ENCODE results near the gene EXD3.
A peak's percentile ranks its signal among the peaks of the same experiment; 100 is the strongest.
"Not testable (repeated sequence)": the region's sequence is repeated elsewhere in the genome, so short reads cannot be mapped to it uniquely, and the experiment has no call there.

The EXD3 gene

DNA sequence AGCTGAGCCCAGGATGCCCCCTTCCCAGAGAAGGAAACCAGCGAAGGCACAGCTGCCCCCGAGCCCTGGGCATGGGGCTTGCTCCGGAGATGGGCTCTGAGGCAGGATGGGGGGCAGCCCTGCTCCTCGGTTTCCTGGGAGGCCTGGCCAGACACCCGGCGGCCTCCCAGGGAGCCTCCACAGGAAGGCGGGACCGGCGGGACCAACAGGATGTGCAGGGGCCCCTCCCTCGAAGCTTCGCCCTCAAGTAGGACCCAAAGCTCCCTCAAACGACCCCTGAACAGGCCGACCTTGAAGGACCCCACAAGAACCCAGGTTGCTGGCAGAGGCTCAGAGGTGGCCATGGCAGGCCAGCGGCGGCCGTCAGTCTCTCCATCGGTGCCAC is 11.7 kb downstream of the EXD3 start:
- DNase-seq (ENCODE audit: low read depth in 2 of 2) = no peak

DNA sequence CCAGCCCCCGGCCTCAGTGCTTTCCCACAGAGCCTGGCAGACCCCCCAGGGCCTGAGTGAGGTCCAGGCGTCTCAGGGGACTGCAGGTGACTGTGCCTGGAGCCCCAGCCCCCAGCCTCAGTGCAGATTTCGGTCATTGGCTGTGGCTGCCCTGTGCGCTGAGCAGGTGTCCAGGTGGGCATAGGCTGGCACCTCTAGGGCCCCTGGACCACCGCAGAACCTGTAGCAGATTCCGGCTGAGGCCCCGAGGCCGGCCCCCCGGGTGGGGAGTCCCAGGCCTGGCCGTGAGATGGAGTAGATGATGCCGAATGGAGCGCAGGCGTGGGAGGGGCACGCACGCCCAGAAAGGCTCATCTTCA is 12.1 kb downstream of the EXD3 start:
- no peak for DNase-seq (ENCODE audit: low read depth in 2 of 2)

- DNase-seq (ENCODE audit: low read depth in 2 of 2) = not testable (repeated sequence)
Measured at GRCh38 chr9:137410236-137410890, 12.6 kb downstream of the EXD3 start.

DNA sequence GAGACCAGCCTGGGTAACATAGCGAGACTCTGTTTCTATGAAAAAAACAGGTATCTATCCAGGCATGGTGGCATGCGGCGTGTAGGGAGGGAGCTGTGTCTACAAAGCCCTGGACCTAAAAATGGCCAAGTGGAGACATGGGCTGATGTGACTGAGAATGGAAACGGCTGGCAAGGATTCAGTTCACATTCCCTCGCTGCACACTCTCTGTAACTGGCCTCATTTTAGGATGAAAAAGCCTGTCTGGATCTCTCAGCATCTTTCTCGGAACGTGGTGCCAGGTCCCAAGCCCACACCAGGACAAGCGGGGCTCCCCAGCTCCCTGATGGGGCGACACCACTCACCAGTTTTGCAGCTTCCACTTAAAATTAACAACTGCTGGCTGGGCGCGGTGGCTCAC is 13.4 kb downstream of the EXD3 start:
- no peak for DNase-seq (ENCODE audit: low read depth in 2 of 2)

GRCh38 chr9:137408651-137409405 is 14.1 kb downstream of the EXD3 start:
- no peak for DNase-seq (ENCODE audit: low read depth in 2 of 2)

DNA sequence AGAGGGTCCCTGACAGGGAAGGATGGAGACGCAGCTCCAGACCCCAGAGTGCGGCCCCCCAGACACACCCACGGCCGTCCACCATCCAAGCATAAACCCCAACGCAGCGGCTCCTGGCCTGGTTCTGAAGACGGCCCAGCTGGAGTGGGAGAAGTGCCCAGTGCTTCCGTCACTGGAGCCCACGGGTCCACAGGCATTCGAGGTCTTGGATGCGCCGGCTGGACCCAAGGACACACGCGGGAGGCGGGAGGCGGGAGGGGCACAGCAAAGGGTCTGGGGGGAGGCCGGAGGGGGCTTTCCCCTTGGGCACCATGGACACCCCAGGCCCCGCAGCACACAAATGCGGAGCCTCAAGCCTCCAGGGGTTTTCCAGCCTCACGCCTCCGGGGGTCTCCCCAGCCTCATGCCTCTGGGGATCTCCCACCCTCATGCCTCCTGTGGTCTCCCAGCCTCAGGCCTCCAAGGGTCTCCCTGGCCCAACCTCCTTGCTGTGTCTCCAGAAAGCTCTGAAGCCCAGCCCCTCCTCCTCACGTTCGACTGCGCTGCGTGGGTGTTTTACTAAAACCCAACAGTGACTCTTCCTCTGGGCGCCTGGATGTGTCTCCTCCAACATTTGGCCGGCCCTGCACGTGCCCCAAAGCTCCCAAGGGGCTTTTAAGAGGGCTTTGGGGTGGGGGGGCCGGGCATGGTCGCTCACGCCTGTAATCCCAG is 15.2 kb downstream of the EXD3 start:
- DNase-seq (ENCODE audit: low read depth in 2 of 2) = no peak

DNA sequence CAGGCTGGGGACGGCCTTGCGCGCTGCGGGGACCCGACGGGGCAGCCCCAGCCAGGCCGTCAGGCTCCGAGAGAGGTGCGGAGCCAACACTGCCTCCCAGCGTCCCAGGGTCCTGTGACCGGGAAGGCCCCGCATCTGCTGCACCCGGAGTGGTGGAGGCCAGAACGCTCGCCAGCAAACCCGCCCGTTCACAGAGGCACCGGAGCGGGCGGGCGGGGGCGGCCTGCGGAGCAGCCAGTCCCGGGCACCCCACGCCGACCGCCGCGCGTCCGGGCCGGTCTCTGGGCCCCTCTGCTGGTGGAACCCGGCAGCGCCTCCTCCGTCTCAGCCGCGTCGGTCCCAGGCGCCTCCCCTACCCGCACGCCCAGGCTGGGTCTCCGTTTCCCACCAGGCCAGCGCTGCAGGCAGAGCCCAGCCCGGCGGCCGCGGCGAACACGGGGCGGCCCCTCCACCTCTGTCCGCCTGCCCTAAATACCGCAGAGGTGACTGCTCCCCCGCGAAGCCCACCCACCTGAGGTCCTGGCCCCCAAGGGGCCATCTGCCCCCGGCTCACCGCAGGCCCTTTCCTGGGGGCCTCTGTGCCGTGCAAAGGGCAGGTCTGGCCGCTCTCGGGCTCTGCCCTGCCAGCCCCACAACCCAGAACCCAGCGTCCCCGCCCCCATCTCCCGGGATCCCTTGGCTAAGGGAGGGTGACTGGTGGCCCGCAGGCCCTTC is 15.9 kb downstream of the EXD3 start:
- peak in 1 of 2 experiments; percentile 6 for DNase-seq (ENCODE audit: low read depth in 2 of 2)

DNA sequence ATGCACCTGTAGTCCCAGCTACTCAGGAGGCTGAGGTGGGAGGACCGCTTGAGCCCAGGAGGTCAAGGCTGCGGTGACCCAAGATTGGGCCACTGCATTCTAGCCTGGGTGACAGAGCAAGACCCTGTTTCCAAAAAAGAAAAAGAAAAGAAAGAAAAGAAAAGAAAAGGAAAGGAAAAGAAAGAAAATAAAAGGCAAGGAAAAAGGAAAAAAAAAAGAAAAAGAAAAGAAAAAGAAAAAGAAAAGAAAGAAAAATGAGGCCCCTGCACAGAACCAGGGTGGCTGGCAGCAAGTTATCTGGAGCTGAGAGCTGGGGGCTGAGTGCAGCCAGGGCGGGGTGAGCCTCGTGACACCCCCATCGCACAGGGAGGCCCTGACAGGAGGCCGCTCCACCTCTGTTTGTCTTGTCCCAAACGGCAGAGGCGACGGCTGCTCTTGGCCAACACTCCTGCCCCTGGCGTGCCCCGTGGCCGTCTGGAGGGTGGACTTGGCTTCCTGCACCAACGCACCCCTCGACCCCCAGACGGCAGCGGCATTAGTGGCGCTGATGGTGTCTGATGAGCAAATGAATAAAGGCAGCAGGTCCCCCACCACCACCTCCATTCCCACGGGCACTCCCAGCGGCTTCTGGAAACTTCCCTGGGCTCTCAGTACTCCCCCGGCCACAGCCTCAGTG is 16.7 kb downstream of the EXD3 start:
- DNase-seq (ENCODE audit: low read depth in 2 of 2) = no peak

DNA sequence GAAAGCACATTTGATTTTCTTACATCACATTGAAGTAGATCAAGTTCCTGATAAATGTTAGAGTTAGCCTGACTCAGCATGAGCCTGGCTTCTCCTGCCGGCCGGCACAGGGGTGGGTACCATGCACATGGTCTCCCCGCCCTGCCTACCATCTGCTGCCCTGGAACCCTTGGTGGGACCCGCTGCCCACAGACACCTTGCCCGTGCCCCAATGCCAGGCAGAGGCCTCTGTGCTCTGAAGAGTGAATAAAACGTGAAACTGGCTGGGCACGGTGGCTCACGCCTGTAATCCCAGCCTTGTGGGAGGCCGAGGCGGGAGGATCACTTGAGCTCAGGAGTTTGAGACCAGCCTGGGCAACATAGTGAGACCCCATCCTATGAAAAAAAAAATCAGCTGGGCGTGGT is 17.3 kb downstream of the EXD3 start:
- DNase-seq (ENCODE audit: low read depth in 2 of 2) = no peak

GRCh38 chr9:137404961-137405567 is 17.9 kb downstream of the EXD3 start:
- DNase-seq (ENCODE audit: low read depth in 2 of 2) = no peak

DNA sequence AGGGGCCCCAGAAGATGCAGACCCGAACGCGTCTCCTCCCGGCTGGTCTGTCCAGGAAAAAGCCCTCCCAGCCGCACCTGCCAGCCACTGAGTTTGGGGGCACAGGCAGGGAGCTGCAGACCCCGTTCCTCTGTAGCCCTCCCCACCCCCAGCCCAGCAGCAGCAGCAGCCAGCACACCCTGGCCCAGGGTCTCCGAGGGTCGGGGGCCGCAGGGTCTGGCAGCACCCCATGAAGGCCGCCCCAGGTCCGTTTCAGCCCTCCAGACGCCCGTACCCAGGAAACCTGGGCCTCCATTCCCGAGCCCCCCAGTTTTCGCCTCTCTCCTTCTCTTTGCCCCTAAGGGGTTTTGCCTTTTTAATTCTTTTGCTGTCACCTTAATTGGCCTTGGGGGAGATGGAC is 19.7 kb downstream of the EXD3 start:
- DNase-seq (ENCODE audit: low read depth in 2 of 2) = no peak

GRCh38 chr9:137402746-137403145 is 20.2 kb downstream of the EXD3 start:
- no peak for DNase-seq (ENCODE audit: low read depth in 2 of 2)

GRCh38 chr9:137398561-137399468 is 24.1 kb downstream of the EXD3 start:
- no peak for DNase-seq (ENCODE audit: low read depth in 2 of 2)

DNA sequence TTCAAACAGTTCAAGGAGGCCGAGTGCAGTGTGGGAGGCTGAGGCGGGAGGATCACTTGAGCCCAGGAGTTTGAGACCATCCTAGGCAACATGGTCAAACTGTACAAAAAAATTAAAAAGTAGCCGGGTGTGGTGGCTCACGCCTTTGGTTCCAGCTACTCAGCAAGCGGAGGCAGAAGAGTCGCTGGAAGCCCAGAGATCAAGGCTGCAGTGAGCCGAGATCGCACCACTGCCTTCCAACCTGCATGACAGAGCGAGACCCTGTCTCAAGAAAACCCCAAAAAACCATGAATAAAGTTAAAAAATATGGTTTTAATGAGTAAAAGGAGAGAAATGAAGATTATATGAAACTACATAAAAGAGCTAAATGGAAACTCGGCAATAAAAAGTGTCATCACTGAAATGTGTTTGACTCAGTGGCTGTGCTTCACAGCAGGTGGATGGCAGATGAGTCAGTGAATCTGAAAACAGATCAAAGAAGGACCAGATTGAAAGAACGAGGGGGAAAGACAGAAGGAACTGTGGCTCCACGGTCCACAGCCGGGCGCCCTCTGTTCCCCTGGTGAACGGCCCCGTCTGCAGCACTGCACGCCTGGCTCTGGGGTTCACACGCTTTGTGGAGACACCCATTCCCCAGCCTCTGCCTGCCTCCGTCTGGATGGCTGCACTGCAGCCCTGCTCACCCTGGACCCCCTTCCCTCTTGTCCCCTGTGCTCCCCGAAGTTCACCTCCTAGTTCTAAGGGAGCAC is 25.1 kb downstream of the EXD3 start:
- DNase-seq (ENCODE audit: low read depth in 2 of 2) = no peak

GRCh38 chr9:137396634-137397367 is 26.2 kb downstream of the EXD3 start:
- DNase-seq (ENCODE audit: low read depth in 2 of 2) = no peak

DNA sequence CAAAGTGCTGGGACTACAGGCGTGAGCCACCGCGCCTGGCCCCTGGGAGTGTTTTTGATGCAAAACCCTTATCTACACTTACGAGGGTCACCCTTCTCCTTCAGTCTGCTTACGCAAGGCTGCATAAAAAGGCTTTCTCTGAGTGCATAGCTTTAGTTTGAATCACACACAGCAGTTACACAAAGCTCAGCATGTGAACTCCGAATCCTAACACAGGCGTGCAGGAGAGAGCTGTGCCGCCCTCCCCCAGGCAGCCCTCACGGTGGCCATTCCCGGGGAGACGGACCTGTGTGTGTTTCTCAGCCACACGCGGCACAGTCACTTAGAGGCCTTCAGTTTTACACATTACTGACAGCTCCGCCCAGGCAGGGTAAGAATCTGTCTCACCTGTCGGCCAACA is 26.7 kb downstream of the EXD3 start:
- DNase-seq (ENCODE audit: low read depth in 2 of 2) = peak in 1 of 2 experiments; percentile 4

DNA sequence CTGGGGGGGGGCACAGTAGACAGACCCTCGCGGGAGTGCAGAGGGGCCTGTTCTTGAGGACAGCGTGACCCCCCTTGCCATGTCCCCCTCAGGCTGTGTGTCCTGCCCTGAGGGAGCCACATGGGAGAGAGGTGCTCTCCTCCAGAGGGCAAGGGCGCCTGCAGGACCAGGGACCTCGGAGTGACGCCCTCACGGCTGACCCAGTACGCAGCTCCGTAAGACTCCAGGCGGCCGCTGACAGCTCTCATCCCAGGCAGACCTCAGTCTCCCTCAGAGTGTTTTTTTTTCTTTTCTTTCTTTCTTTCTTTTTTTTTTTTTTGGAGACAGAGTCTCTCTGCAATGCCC is 27.3 kb downstream of the EXD3 start:
- DNase-seq (ENCODE audit: low read depth in 2 of 2) = no peak

GRCh38 chr9:137394866-137395665 is 27.9 kb downstream of the EXD3 start:
- no peak for DNase-seq (ENCODE audit: low read depth in 2 of 2)

Measured in fibroblast of skin of left biceps (primary cell).